ELF-1 (cell line): ENCODE data around the gene CDHR5.
"Not testable (repeated sequence)": the region's sequence is repeated elsewhere in the genome, so short reads cannot be mapped to it uniquely, and the experiment has no call there.

Experiments used
- DNase-seq: peaks from one replicate; pipeline ENCODE4 v3.0.0-alpha.2; 2016; ENCODE audit warnings: low read depth, low spot score

Gene CDHR5

GRCh38 chr11:624705-625635 is at the start of gene CDHR5:
Gene CDHR5, minus strand, starts transcription at chr11:624955. Its CDS starts 53 bp downstream, at chr11:624902.
- DNase-seq: peak; percentile 1

- no peak for DNase-seq
Measured at GRCh38 chr11:674406-674805, 49.7 kb upstream of the CDHR5 start.

GRCh38 chr11:673866-674265 is 49.1 kb upstream of the CDHR5 start:
- DNase-seq: no peak

- no peak for DNase-seq
Measured at GRCh38 chr11:665704-666281, 41.0 kb upstream of the CDHR5 start.

GRCh38 chr11:665062-665703 is 40.4 kb upstream of the CDHR5 start:
- DNase-seq: no peak

GRCh38 chr11:662689-663274 is 38.0 kb upstream of the CDHR5 start:
- DNase-seq: peak; percentile 81

GRCh38 chr11:660681-661444 is 36.1 kb upstream of the CDHR5 start:
- no peak for DNase-seq

- DNase-seq: no peak
Measured at GRCh38 chr11:660281-660680, 35.5 kb upstream of the CDHR5 start.

- no peak for DNase-seq
Measured at GRCh38 chr11:659532-660085, 34.9 kb upstream of the CDHR5 start.

- DNase-seq: no peak
Measured at GRCh38 chr11:657691-658126, 33.0 kb upstream of the CDHR5 start.

GRCh38 chr11:656866-657265 is 32.1 kb upstream of the CDHR5 start:
- no peak for DNase-seq

GRCh38 chr11:656426-656825 is 31.7 kb upstream of the CDHR5 start:
- DNase-seq: no peak

- no peak for DNase-seq
Measured at GRCh38 chr11:655036-655726, 30.4 kb upstream of the CDHR5 start.

- not testable (repeated sequence) for DNase-seq
Measured at GRCh38 chr11:654444-654843, 29.7 kb upstream of the CDHR5 start.

GRCh38 chr11:653837-654236 is 29.1 kb upstream of the CDHR5 start:
- no peak for DNase-seq

GRCh38 chr11:653136-653535 is 28.4 kb upstream of the CDHR5 start:
- not testable (repeated sequence) for DNase-seq

- no peak for DNase-seq
Measured at GRCh38 chr11:650482-650881, 25.7 kb upstream of the CDHR5 start.

GRCh38 chr11:647672-648158 is 23.0 kb upstream of the CDHR5 start:
- not testable (repeated sequence) for DNase-seq

GRCh38 chr11:646214-646613 is 21.5 kb upstream of the CDHR5 start:
- no peak for DNase-seq

- DNase-seq: no peak
Measured at GRCh38 chr11:645536-645935, 20.8 kb upstream of the CDHR5 start.
